Activated naive CD4-positive, alpha-beta T cell treated with anti-CD3 and anti-CD28 coated beads, Interleukin-2, amount 50 U/mL, for 24 hours (primary cell): ENCODE results near the gene UIMC1.
"Not testable (repeated sequence)": the region's sequence is repeated elsewhere in the genome, so short reads cannot be mapped to it uniquely, and the experiment has no call there.

Source experiments
- H3K27ac Mint-ChIP-seq: one replicate; pipeline ENCODE4 v1.8.0; 2021; ENCODE audit warnings: mild to moderate bottlenecking, mixed read lengths
- H3K27me3 Mint-ChIP-seq: one replicate; pipeline ENCODE4 v1.8.0; 2021; ENCODE audit warnings: mixed read lengths
- H3K36me3 Mint-ChIP-seq: one replicate; pipeline ENCODE4 v1.8.0; 2021; ENCODE audit warnings: mixed read lengths
- H3K4me1 Mint-ChIP-seq: one replicate; pipeline ENCODE4 v1.8.0; 2021; ENCODE audit warnings: mixed read lengths
- H3K4me3 Mint-ChIP-seq: one replicate; pipeline ENCODE4 v1.8.0; 2021; ENCODE audit warnings: mild to moderate bottlenecking, mixed read lengths
- H3K9me3 Mint-ChIP-seq: one replicate; pipeline ENCODE4 v1.8.0; 2021; ENCODE audit warnings: mixed read lengths

Gene UIMC1

DNA sequence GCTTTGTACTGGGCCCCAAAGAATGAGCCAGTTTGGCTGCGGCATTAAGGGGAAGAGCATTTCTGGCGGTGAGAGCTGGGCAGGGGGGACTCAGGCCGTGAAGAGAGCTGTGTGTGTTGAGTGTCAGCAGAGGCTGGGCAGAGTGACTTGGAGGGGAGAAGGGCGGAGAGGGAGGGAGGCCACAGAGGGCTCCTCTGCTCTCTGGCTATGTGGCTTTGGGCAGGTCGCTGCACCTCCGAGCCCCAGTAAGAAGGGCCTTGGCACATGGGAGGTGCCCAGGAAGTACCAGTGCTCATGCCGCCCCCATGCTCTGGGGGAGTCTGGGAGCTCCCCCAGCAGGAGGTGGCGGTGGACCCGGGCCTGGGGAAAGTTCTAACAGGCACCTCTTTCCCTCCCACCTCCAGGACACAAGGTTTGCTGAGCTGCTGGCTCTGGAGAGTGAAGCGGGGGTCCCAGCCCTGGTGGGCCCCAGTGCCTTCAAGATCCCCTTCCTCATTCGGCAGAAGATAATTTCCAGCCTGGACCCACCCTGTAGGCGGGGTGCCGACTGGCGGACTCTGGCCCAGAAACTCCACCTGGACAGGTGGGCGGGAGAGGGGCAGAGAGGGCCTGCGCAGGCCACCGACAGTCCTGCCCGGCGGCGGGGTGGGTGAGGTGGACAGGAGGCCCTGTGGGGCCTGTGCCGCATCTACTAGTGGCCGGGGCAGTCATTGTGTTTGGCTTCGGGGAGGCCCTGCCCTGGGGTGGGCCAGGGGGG lies 127.5 kb downstream of the UIMC1 start:
- Mint-ChIP-seq H3K4me3 (no peak overlapping the region), H3K4me1 (peaks cover 12% of the 10 kb centered on the region), H3K27me3 (peaks cover 18% of the 10 kb centered on the region), H3K36me3 (no peaks in the 10 kb centered on the region), H3K9me3 (no peaks in the 10 kb centered on the region), H3K27ac (no peak overlapping the region)

GRCh38 chr5:176878463-176878862 lies 128.1 kb downstream of the UIMC1 start:
- no peaks in the 10 kb centered on the region for H3K36me3 Mint-ChIP-seq
- H3K27ac Mint-ChIP-seq, result no peak overlapping the region
- peaks cover 12% of the 10 kb centered on the region for H3K4me1 Mint-ChIP-seq
- H3K4me3 Mint-ChIP-seq, result no peak overlapping the region
- no peaks in the 10 kb centered on the region for H3K9me3 Mint-ChIP-seq
- H3K27me3 Mint-ChIP-seq, result peaks cover 18% of the 10 kb centered on the region

DNA sequence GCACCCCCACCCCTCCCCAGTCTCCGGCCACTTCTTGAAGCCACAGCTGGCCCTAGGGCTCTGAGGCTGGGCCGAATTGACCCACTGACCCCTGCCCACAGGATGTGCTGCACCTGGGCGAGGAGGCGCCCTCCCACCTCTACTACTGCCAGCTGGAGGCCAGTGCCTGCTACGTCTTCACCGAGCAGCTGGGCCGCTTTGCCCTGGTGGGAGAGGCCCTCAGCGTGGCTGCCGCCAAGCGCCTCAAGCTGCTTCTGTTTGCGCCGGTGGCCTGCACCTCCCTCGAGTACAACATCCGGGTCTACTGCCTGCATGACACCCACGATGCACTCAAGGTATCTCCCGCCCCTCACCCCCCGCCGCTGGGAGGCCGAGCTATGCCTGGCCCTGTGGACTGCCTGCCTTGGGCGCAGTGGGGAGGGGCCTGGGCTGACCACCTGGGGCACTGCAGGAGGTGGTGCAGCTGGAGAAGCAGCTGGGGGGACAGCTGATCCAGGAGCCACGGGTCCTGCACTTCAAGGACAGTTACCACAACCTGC lies 128.7 kb downstream of the UIMC1 start:
- no peak overlapping the region for H3K4me3 Mint-ChIP-seq
- H3K9me3 Mint-ChIP-seq, result no peaks in the 10 kb centered on the region
- no peaks in the 10 kb centered on the region for H3K36me3 Mint-ChIP-seq
- no peak overlapping the region for H3K27ac Mint-ChIP-seq
- peaks cover 18% of the 10 kb centered on the region for H3K27me3 Mint-ChIP-seq
- H3K4me1 Mint-ChIP-seq, result peaks cover 12% of the 10 kb centered on the region

GRCh38 chr5:176876506-176877431 lies 129.8 kb downstream of the UIMC1 start:
- peaks cover 12% of the 10 kb centered on the region for H3K4me1 Mint-ChIP-seq

GRCh38 chr5:176875783-176876505 lies 130.6 kb downstream of the UIMC1 start:
- H3K4me3 Mint-ChIP-seq, result peak overlapping the region; percentile 27
- H3K27ac Mint-ChIP-seq, result no peak overlapping the region
- H3K9me3 Mint-ChIP-seq, result no peaks in the 10 kb centered on the region
- H3K36me3 Mint-ChIP-seq, result no peaks in the 10 kb centered on the region
- peaks cover 18% of the 10 kb centered on the region for H3K27me3 Mint-ChIP-seq
- H3K4me1 Mint-ChIP-seq, result peaks cover 12% of the 10 kb centered on the region

More at GRCh38 chr5:176876506-176877431, 129.8 kb downstream of the UIMC1 start:
- peak overlapping the region; percentile 61 for H3K27ac Mint-ChIP-seq
- H3K9me3 Mint-ChIP-seq, result no peaks in the 10 kb centered on the region
- peaks cover 18% of the 10 kb centered on the region for H3K27me3 Mint-ChIP-seq
- H3K36me3 Mint-ChIP-seq, result no peaks in the 10 kb centered on the region
- H3K4me3 Mint-ChIP-seq, result no peak overlapping the region

DNA sequence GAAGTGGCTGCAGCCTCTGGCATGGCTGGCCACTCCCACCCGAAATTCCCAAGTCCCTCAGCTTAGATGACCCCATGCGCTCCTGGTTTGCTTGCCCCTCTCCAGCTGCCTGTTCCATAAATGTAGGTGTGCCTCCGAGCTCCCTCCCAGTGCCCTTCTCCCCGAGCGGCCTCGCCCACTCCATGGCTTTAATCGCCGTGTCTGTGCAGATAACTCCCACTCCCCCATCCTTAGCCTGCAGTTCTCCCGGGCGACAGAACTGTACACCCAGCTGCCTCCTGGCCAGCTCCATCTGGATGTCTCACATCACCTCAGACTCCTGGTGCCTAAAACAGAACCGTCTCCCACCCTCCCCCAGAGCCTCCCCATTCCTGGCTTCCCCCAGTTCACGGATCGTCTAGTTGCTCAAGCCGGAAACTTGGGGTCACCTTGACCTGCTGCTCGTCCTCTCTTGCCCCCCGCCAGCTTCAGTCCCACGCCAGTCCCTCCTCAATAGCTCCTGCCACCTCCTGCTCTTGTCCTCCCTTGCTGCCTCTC lies 131.5 kb downstream of the UIMC1 start:
- Mint-ChIP-seq H3K9me3 (no peaks in the 10 kb centered on the region), H3K27ac (no peak overlapping the region), H3K36me3 (no peaks in the 10 kb centered on the region), H3K4me1 (peaks cover 17% of the 10 kb centered on the region), H3K4me3 (no peak overlapping the region), H3K27me3 (peaks cover 18% of the 10 kb centered on the region)

DNA sequence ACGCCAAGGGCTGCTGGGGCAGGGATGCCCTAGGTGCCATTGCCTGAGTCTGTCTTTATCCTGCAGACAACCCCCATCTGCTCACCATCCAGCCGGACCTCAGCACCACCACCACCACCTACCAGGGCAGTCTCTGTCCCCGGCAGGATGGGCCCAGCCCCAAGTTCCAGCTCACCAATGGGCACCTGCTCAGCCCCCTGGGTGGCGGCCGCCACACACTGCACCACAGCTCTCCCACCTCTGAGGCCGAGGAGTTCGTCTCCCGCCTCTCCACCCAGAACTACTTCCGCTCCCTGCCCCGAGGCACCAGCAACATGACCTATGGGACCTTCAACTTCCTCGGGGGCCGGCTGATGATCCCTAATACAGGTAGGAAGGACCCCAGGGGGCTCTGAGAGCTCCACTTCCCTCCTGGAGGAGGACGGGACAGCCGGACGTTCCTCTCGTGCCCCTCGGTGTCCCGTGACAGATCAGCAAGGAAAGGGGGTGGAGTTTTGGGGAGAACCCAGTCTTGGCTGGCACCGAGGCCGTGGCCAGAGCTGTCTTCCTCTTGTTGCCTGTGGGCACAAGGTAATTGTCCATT lies 132.3 kb downstream of the UIMC1 start:
- H3K27me3 Mint-ChIP-seq, result peaks cover 18% of the 10 kb centered on the region
- H3K9me3 Mint-ChIP-seq, result no peaks in the 10 kb centered on the region
- no peak overlapping the region for H3K27ac Mint-ChIP-seq
- H3K4me3 Mint-ChIP-seq, result no peak overlapping the region
- H3K36me3 Mint-ChIP-seq, result no peaks in the 10 kb centered on the region
- H3K4me1 Mint-ChIP-seq, result peaks cover 17% of the 10 kb centered on the region

DNA sequence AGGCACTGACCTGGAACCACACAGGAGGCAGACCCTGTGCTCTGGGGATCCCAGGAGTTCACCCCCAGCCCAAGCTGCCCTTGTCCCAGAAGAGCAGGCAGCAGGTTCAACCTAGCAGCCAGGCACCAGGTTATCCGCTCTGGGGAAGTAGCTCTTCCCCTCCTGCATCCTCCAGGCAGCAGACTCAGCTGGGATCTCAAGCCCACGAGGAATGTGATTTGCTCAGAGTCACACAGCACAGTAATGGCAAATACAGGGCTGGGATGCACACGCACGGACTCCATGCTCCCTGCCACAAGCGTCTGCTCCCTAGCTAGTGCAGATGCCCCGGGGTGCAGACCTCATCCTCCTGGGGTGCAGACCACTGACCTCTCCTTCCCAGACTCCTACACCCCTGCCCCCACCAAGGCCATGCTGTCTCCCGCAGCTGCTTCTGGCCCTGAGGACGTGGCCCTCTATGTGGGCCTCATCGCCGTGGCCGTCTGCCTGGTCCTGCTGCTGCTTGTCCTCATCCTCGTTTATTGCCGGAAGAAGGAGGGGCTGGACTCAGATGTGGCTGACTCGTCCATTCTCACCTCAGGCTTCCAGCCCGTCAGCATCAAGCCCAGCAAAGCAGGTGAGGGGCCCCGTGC lies 132.9 kb downstream of the UIMC1 start:
- Mint-ChIP-seq H3K27me3 (peaks cover 18% of the 10 kb centered on the region), H3K4me1 (peaks cover 17% of the 10 kb centered on the region), H3K9me3 (no peaks in the 10 kb centered on the region), H3K4me3 (no peak overlapping the region), H3K27ac (peak overlapping the region; percentile 46), H3K36me3 (no peaks in the 10 kb centered on the region)

DNA sequence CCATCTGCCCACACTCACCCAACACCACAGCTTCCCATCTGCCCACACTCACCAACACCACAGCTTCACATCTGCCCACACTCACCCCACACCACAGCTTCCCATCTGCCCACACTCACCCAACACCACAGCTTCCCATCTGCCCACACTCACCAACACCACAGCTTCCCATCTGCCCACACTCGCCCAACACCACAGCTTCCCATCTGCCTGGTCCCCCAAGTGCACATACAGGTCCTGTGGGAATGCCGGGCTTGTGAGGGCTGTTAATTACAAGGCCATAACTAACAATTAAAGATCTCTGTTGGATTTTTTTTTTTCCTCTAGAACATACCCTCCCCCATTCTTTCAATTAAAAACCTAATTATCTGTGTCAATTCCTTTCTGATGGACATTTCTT lies 133.6 kb downstream of the UIMC1 start:
- H3K36me3 Mint-ChIP-seq, H3K9me3 Mint-ChIP-seq, H3K4me3 Mint-ChIP-seq: not testable (repeated sequence)
- Mint-ChIP-seq H3K27me3 (peaks cover 18% of the 10 kb centered on the region), H3K4me1 (peaks cover 17% of the 10 kb centered on the region), H3K27ac (peak overlapping the region; percentile 46)

DNA sequence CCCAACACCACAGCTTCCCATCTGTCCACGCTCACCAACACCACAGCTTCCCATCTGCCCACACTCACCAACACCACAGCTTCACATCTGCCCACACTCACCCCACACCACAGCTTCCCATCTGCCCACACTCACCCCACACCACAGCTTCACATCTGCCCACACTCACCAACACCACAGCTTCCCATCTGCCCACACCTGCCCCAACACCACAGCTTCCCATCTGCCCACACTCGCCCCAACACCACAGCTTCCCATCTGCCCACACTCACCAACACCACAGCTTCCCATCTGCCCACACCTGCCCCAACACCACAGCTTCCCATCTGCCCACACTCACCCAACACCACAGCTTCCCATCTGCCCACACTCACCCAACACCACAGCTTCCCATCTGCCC lies 134.0 kb downstream of the UIMC1 start:
- not testable (repeated sequence) for H3K9me3 Mint-ChIP-seq, H3K27ac Mint-ChIP-seq, H3K4me3 Mint-ChIP-seq, H3K36me3 Mint-ChIP-seq
- Mint-ChIP-seq H3K4me1 (peaks cover 17% of the 10 kb centered on the region), H3K27me3 (peaks cover 19% of the 10 kb centered on the region)

DNA sequence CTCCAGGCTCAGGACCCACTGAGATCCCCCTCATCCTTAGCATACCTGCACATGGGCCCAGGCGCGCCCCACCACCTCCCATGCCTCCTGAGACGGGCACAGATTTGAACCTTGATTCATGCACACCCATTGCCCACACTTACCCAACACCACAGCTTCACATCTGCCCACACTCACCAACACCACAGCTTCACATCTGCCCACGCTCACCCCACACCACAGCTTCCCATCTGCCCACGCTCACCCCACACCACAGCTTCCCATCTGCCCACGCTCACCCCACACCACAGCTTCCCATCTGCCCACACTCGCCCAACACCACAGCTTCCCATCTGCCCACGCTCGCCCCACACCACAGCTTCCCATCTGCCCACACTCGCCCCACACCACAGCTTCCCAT lies 135.9 kb downstream of the UIMC1 start:
- not testable (repeated sequence) for H3K4me1 Mint-ChIP-seq, H3K27ac Mint-ChIP-seq, H3K4me3 Mint-ChIP-seq, H3K9me3 Mint-ChIP-seq, H3K36me3 Mint-ChIP-seq
- peaks cover 18% of the 10 kb centered on the region for H3K27me3 Mint-ChIP-seq

DNA sequence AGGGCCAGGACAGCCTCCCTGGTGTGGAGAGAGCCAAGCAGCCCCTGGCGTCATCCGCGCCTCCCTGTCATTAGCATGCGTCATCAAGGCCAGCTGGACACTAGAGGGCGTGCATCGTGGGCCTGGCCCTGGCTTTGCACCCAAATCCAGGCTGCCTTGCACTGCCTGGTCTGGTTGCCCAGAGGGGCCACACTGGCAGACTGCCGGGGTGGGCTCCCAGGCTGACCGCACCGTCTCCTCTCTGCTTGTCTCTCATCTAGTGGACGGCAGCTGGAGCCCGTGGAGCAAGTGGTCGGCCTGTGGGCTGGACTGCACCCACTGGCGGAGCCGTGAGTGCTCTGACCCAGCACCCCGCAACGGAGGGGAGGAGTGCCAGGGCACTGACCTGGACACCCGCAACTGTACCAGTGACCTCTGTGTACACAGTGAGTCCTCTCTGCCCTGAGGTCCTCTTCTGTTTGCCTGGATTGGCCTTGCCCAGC lies 136.4 kb downstream of the UIMC1 start:
- Mint-ChIP-seq H3K4me1 (peaks cover 5% of the 10 kb centered on the region), H3K27ac (no peak overlapping the region), H3K36me3 (no peaks in the 10 kb centered on the region), H3K9me3 (no peaks in the 10 kb centered on the region), H3K4me3 (no peak overlapping the region), H3K27me3 (peaks cover 13% of the 10 kb centered on the region)

DNA sequence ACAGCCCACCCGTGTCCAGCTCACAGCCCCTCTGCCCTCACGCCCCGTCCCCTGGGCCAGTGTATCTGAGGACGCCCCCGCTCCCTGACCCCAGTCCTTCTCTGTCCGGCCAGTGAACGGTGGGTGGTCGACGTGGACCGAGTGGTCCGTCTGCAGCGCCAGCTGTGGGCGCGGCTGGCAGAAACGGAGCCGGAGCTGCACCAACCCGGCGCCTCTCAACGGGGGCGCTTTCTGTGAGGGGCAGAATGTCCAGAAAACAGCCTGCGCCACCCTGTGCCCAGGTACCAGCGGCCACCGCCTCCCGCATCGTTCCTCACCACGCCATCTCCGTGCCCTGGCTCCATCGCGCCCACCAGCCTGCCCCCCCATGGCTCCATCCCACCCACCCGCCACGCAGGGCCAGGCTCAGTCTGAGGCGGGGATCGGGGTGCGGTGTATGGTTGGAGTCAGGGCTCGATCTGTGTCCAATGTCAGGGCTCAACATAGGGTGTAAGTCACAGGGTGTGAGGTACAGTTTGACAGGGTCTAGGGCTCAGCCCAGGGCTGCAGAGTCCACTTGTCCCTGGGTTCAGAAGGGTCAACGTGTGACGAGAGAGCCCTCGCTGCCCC lies 137.0 kb downstream of the UIMC1 start:
- Mint-ChIP-seq H3K27me3 (peaks cover 11% of the 10 kb centered on the region), H3K4me1 (peaks cover 5% of the 10 kb centered on the region), H3K36me3 (no peaks in the 10 kb centered on the region), H3K9me3 (no peaks in the 10 kb centered on the region), H3K27ac (no peak overlapping the region), H3K4me3 (no peak overlapping the region)

DNA sequence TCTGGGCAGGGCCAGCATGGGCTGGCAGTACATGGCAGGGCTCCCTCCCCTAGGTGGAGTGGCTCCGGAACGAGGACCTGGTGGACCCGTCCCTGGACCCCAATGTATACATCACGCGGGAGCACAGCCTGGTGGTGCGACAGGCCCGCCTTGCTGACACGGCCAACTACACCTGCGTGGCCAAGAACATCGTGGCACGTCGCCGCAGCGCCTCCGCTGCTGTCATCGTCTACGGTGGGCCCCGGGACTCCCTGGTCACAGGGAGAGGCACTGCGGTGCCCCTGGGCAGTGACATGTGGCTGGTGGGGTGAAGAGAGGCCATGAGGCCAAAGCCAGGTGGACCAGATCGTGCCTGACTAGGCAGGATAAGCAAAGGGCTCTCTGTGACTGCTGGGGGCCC lies 137.8 kb downstream of the UIMC1 start:
- Mint-ChIP-seq H3K27ac (no peak overlapping the region), H3K27me3 (peaks cover 14% of the 10 kb centered on the region), H3K9me3 (no peaks in the 10 kb centered on the region), H3K4me3 (no peak overlapping the region), H3K36me3 (no peaks in the 10 kb centered on the region), H3K4me1 (peaks cover 5% of the 10 kb centered on the region)
